ENCODE results near the gene IFT122. TPM values are rescaled to one million over a fixed set of nuclear protein-coding genes. Genes with fewer than 3 reads are reported as not detected.

Gene IFT122
- total RNA-seq, 2 experiments from 2014 or later, result 22.7 to 26.7 TPM

- intact Hi-C loops (cut with DNase I, micrococcal nuclease), result no loop called here
- POLR2A ChIA-PET, result interaction anchor here (0.7 kb wide), 1 partner anchor 591 kb away, joined by 3 read pairs; no protein-coding TSS in a partner anchor
- H3K36me3 ChIP-seq (ENCODE audit: insufficient read depth, low read length), result peaks cover 10% of the 10 kb centered on the region
- ATAC-seq (ENCODE audit: poor library complexity) (no peak), DNase-seq (no peak)
- H3K9me3 Mint-ChIP-seq, result no peaks in the 10 kb centered on the region
- no peaks in the 10 kb centered on the region for H3K27me3 Mint-ChIP-seq
- TF ChIP-seq CTCF (IDR thresholded peaks at IDR 0.05), result no peak
- no peak overlapping the region for H3K4me3 ChIP-seq (ENCODE audit: low read length)
- no peaks in the 10 kb centered on the region for H3K4me1 ChIP-seq (ENCODE audit: insufficient read depth, low read length)
- peaks cover 31% of the 10 kb centered on the region for H3K36me3 Mint-ChIP-seq (ENCODE audit: low read depth)
- no peaks in the 10 kb centered on the region for H3K9me3 ChIP-seq (ENCODE audit: control insufficient read depth in 1 of 2, insufficient read depth in 1 of 2, low read length in 2 of 2)
- H3K27me3 ChIP-seq (ENCODE audit: control insufficient read depth in 1 of 2, insufficient read depth in 2 of 2, low read length in 2 of 2), result no peaks in the 10 kb centered on the region
- CTCF ChIA-PET, result no interaction called here
- no peaks in the 10 kb centered on the region for H3K4me1 Mint-ChIP-seq (ENCODE audit: low read depth)
- H3K27ac Mint-ChIP-seq, result no peak overlapping the region
- H3K27ac ChIP-seq (ENCODE audit: low read depth in 1 of 2, low read length in 2 of 2), result no peak overlapping the region
- H3K4me3 Mint-ChIP-seq, result no peak overlapping the region
These were observed 66.3 kb downstream of the IFT122 start for GRCh38 chr3:129506231-129506742.

GRCh38 chr3:129507181-129507831 lies 67.3 kb downstream of the IFT122 start:
- Mint-ChIP-seq H3K4me1 (ENCODE audit: low read depth) (no peaks in the 10 kb centered on the region), H3K9me3 (no peaks in the 10 kb centered on the region), H3K4me3 (no peak overlapping the region), H3K27ac (no peak overlapping the region), H3K27me3 (no peaks in the 10 kb centered on the region), H3K36me3 (ENCODE audit: low read depth) (peaks cover 34% of the 10 kb centered on the region)
- POLR2A ChIA-PET, result interaction anchor here (0.7 kb wide), 1 partner anchor 592 kb away, joined by 3 read pairs; no protein-coding TSS in a partner anchor
- H3K4me1 ChIP-seq (ENCODE audit: insufficient read depth, low read length), result no peaks in the 10 kb centered on the region
- no peak overlapping the region for H3K4me3 ChIP-seq (ENCODE audit: low read length)
- intact Hi-C loops (cut with DNase I, micrococcal nuclease), result no loop called here
- no peaks in the 10 kb centered on the region for H3K9me3 ChIP-seq (ENCODE audit: control insufficient read depth in 1 of 2, insufficient read depth in 1 of 2, low read length in 2 of 2)
- DNase-seq, result no peak
- no peaks in the 10 kb centered on the region for H3K27me3 ChIP-seq (ENCODE audit: control insufficient read depth in 1 of 2, insufficient read depth in 2 of 2, low read length in 2 of 2)
- H3K36me3 ChIP-seq (ENCODE audit: insufficient read depth, low read length), result peaks cover 7% of the 10 kb centered on the region
- no peak for ATAC-seq (ENCODE audit: poor library complexity)
- CTCF ChIA-PET, result no interaction called here
- H3K27ac ChIP-seq (ENCODE audit: low read depth in 1 of 2, low read length in 2 of 2), result no peak overlapping the region
- no peak for TF ChIP-seq CTCF (IDR thresholded peaks at IDR 0.05)

- Histone ChIP-seq H3K9me3 (ENCODE audit: control insufficient read depth in 1 of 2, insufficient read depth in 1 of 2, low read length in 2 of 2) (no peaks in the 10 kb centered on the region), H3K4me1 (ENCODE audit: insufficient read depth, low read length) (no peaks in the 10 kb centered on the region), H3K27ac (ENCODE audit: low read depth in 1 of 2, low read length in 2 of 2) (no peak overlapping the region), H3K36me3 (ENCODE audit: insufficient read depth, low read length) (no peaks in the 10 kb centered on the region), H3K27me3 (ENCODE audit: control insufficient read depth in 1 of 2, insufficient read depth in 2 of 2, low read length in 2 of 2) (no peaks in the 10 kb centered on the region), H3K4me3 (ENCODE audit: low read length) (no peak overlapping the region)
- Mint-ChIP-seq H3K4me3 (no peak overlapping the region), H3K4me1 (ENCODE audit: low read depth) (no peaks in the 10 kb centered on the region), H3K27ac (no peak overlapping the region), H3K36me3 (ENCODE audit: low read depth) (peaks cover 32% of the 10 kb centered on the region), H3K27me3 (no peaks in the 10 kb centered on the region), H3K9me3 (no peaks in the 10 kb centered on the region)
- ATAC-seq (ENCODE audit: poor library complexity) (no peak), DNase-seq (no peak)
- CTCF ChIA-PET, result no interaction called here
- POLR2A ChIA-PET, result no interaction called here
- intact Hi-C loops (cut with DNase I, micrococcal nuclease), result no loop called here
- no peak for TF ChIP-seq CTCF (IDR thresholded peaks at IDR 0.05)
These were observed 72.6 kb downstream of the IFT122 start for GRCh38 chr3:129512595-129512994.
